HCT116 (cell line): Measurements from ENCODE around the gene FSIP1. TPM values are rescaled to one million over a fixed set of nuclear protein-coding genes. Genes with fewer than 3 reads are reported as not detected.

Experiments
- ATAC-seq: fragments of 200-7000 bp; cut with Tn5 transposase; 2 replicates; pipeline ENCODE4 v1.9.1; 2020; ENCODE audit warnings: mild to moderate bottlenecking, moderate library complexity
- BruUV-seq: library from RNA; stranded (reverse); fragments of 400-500 nt; replicated peaks from 2 replicates; lab custom pipeline; 2021; lab: Mats Ljungman, UMichigan
- CTCF ChIA-PET: fragments of 300-600 bp; sonication (Branson Sonifier 250); formaldehyde crosslinking; loops from one replicate; lab custom pipeline; 2021; ENCODE audit warnings: antibody characterized with exemption; lab: Charles Lee
- POLR2A ChIA-PET: fragments of 300-600, 350-600 bp; sonication (Branson Sonifier 250); formaldehyde crosslinking; loops from one replicate; lab custom pipeline; 2021; ENCODE audit warnings: antibody characterized with exemption; lab: Charles Lee
- RAD21 ChIA-PET, 2 experiments: fragments of 300-600 bp; sonication (Branson Sonifier 250); formaldehyde crosslinking; loops; one replicate each; lab custom pipeline; 2023; ENCODE audit warnings: low total read pairs in 2 of 2; ENCODE audit not compliant: uncharacterized antibody in 2 of 2, unreplicated experiment in 2 of 2, low non-redundant PET in 1 of 2; lab: Charles Lee
- DNase-seq: peaks from one replicate; pipeline ENCODE4 v3.0.0-alpha.2; 2010; ENCODE audit warnings: low read depth, low spot score
- H2AFZ ChIP-seq: fragments of 200-600 bp; shearing (Covaris generic), sonication (generic); 2 replicates; pipeline ENCODE4 v1.6.1; 2017; ENCODE audit warnings: low read depth, mixed run types, mixed read lengths, antibody characterized with exemption, low read length; ENCODE audit not compliant: poor library complexity, severe bottlenecking
- H3K27ac ChIP-seq: 2 replicates; pipeline ENCODE4 v1.5.1; 2012; ENCODE audit warnings: low read depth, low read length
- H3K27me3 ChIP-seq: fragments of 200-600 bp; sonication (generic); 2 replicates; pipeline ENCODE4 v1.6.1; 2016; ENCODE audit warnings: mixed run types, low read length, mixed read lengths; ENCODE audit not compliant: insufficient read depth
- H3K36me3 ChIP-seq, 2 experiments: fragments of 200-500 bp in 1 of 2; fragments of 200-600 bp in 1 of 2; sonication (Bioruptor generic) in 1 of 2; sonication (generic) in 1 of 2; 2 replicates each; pipeline versions ENCODE4 v1.5.1 to v1.6.1; 2014 to 2016; ENCODE audit warnings: low read length in 2 of 2, inconsistent platforms in 1 of 2, mixed read lengths in 1 of 2, mixed run types in 1 of 2; ENCODE audit not compliant: insufficient read depth in 2 of 2, control insufficient read depth in 1 of 2
- H3K4me1 ChIP-seq, 2 experiments: fragments of 200-600 bp in 1 of 2; sonication (generic) in 1 of 2; 2 replicates each; pipeline versions ENCODE4 v1.5.1 to v1.6.1; 2012 to 2017; ENCODE audit warnings: low read length in 2 of 2, inconsistent platforms in 1 of 2, mild to moderate bottlenecking in 1 of 2, mixed read lengths in 1 of 2, mixed run types in 1 of 2, moderate library complexity in 1 of 2; ENCODE audit not compliant: insufficient read depth in 2 of 2, control insufficient read depth in 1 of 2
- H3K4me2 ChIP-seq: fragments of 200-600 bp; sonication (generic); 2 replicates; pipeline ENCODE4 v1.6.1; 2017; ENCODE audit warnings: mixed run types, low read length, mixed read lengths
- H3K4me3 ChIP-seq, 2 experiments: fragments of 200-600 bp in 1 of 2; sonication (generic) in 1 of 2; replicated peaks in 1 of 2; 2 replicates each; pipeline ENCODE4 v1.5.1; 2011 to 2016; ENCODE audit warnings: low read length in 2 of 2, control low read depth in 1 of 2, low read depth in 1 of 2, mild to moderate bottlenecking in 1 of 2, mixed read lengths in 1 of 2, mixed run types in 1 of 2
- H3K79me2 ChIP-seq: fragments of 200-600 bp; sonication (generic); 2 replicates; pipeline ENCODE4 v1.6.1; 2017; ENCODE audit warnings: mild to moderate bottlenecking, mixed run types, low read length, moderate library complexity, mixed read lengths; ENCODE audit not compliant: insufficient read depth
- H3K9ac ChIP-seq: fragments of 200-600 bp; sonication (generic); 2 replicates; pipeline ENCODE4 v1.6.1; 2016; ENCODE audit warnings: low read length, mixed read lengths
- H3K9me2 ChIP-seq: fragments of 200-600 bp; sonication (generic), shearing (Covaris generic); 2 replicates; pipeline ENCODE4 v1.6.1; 2017; ENCODE audit warnings: mixed run types, mild to moderate bottlenecking, moderate library complexity; ENCODE audit not compliant: insufficient read depth
- H3K9me3 ChIP-seq, 2 experiments: fragments of 200-500 bp in 1 of 2; fragments of 200-600 bp in 1 of 2; sonication (Bioruptor generic) in 1 of 2; sonication (generic) in 1 of 2; 2 replicates each; pipeline ENCODE4 v1.6.1; 2014 to 2017; ENCODE audit warnings: low read length in 2 of 2, mixed read lengths in 2 of 2, inconsistent platforms in 1 of 2, low read depth in 1 of 2, mild to moderate bottlenecking in 1 of 2, mixed run types in 1 of 2, moderate library complexity in 1 of 2; ENCODE audit not compliant: control insufficient read depth in 1 of 2, insufficient read depth in 1 of 2
- H4K20me1 ChIP-seq: fragments of 200-600 bp; sonication (generic), shearing (Covaris generic); 2 replicates; pipeline ENCODE4 v1.6.1; 2017; ENCODE audit warnings: mixed run types, mild to moderate bottlenecking, moderate library complexity; ENCODE audit not compliant: insufficient read depth
- ELF1 ChIP-seq: IDR thresholded peaks from 2 replicates; pipeline ENCODE4 v1.6.1; 2012; ENCODE audit warnings: low read depth, borderline replicate concordance
- EZH2 ChIP-seq: fragments of 200-600 bp; sonication (generic); IDR thresholded peaks from 2 replicates; pipeline ENCODE4 v1.6.1; 2017; ENCODE audit warnings: antibody characterized with exemption, mixed run types
- MAX ChIP-seq: IDR thresholded peaks from 2 replicates; pipeline ENCODE4 v1.6.1; 2012
- POLR2A ChIP-seq: IDR thresholded peaks from 2 replicates; pipeline ENCODE4 v1.7.0; 2011; ENCODE audit warnings: borderline replicate concordance; ENCODE audit not compliant: insufficient read depth, insufficient read length; ENCODE audit errors: extremely low read depth
- POLR2AphosphoS5 ChIP-seq: IDR thresholded peaks from 2 replicates; pipeline ENCODE4 v1.6.1; 2011; ENCODE audit warnings: mild to moderate bottlenecking, low read depth, low read length, moderate library complexity
- SIN3A ChIP-seq: IDR thresholded peaks from 2 replicates; pipeline ENCODE4 v1.6.1; 2012; ENCODE audit warnings: low read depth
- SP1 ChIP-seq: IDR thresholded peaks from 2 replicates; pipeline ENCODE4 v1.6.1; 2012; ENCODE audit warnings: low read depth
- SRF ChIP-seq: IDR thresholded peaks from 2 replicates; pipeline ENCODE4 v1.6.1; 2012; ENCODE audit warnings: low read depth
- YY1 ChIP-seq: IDR thresholded peaks from 2 replicates; pipeline ENCODE4 v1.6.1; 2011; ENCODE audit warnings: low read length, low read depth, moderate library complexity, mild to moderate bottlenecking; ENCODE audit not compliant: insufficient replicate concordance; ENCODE audit errors: extremely low read depth
- ZFX ChIP-seq: fragments of 450-650 bp; IDR thresholded peaks from 2 replicates; pipeline ENCODE4 v1.6.1; 2017
- ZNF274 ChIP-seq: fragments of 200-500 bp; sonication (Bioruptor generic); IDR thresholded peaks from 2 replicates; pipeline ENCODE4 v1.6.1; 2014; ENCODE audit warnings: mild to moderate bottlenecking, low read depth, low read length, inconsistent platforms
- intact Hi-C: fragments of 100-400 bp; cut with micrococcal nuclease; formaldehyde crosslinking; loops from 2 replicates; pipeline ENCODE4 v1.10.0; 2022
- total RNA-seq: library from RNA; stranded (reverse); gene quantifications from one replicate; pipeline ENCODE4 v1.2.1, GENCODE V29; 2021; ENCODE audit not compliant: unreplicated experiment
- TF ChIP-seq, protein P1 (sequence below): IDR thresholded peaks from 2 replicates; pipeline ENCODE4 v1.6.1; 2012

Gene FSIP1
- total RNA-seq, 1 experiment from 2014 or later, result 0.42 TPM

GRCh38 chr15:39730552-39730951 is 52.1 kb downstream of the FSIP1 start:
- POLR2A ChIA-PET, result no interaction called here
- Histone ChIP-seq H3K79me2 (no peaks in the 10 kb centered on the region), H3K9me3 (no peaks in the 10 kb centered on the region), H2AFZ (no peak overlapping the region), H3K4me3 (no peak overlapping the region), H3K36me3 (no peaks in the 10 kb centered on the region), H3K27ac (no peak overlapping the region), H3K27me3 (no peaks in the 10 kb centered on the region), H3K9me2 (no peaks in the 10 kb centered on the region), H3K4me1 (no peaks in the 10 kb centered on the region), H3K4me2 (no peak overlapping the region), H4K20me1 (no peaks in the 10 kb centered on the region), H3K9ac (no peak overlapping the region)
- intact Hi-C loops, result no loop called here
- DNase-seq (no peak), ATAC-seq (no peak)
- RAD21 ChIA-PET, result no interaction called here
- BruUV-seq, result no TSS peak
- no peak for TF ChIP-seq SIN3A
- no peak for TF ChIP-seq ZFX
- no peak for TF ChIP-seq MAX
- no peak for TF ChIP-seq ELF1
- TF ChIP-seq POLR2AphosphoS5, result no peak
- no peak for TF ChIP-seq SP1
- TF ChIP-seq YY1, result no peak
- CTCF ChIA-PET, result no interaction called here

- no peak for DNase-seq
- CTCF ChIA-PET, result no interaction called here
Observed at GRCh38 chr15:39729500-39729899, 53.1 kb downstream of the FSIP1 start.

More at GRCh38 chr15:39729500-39729899, 53.1 kb downstream of the FSIP1 start:
- no peak overlapping the region for H3K27ac ChIP-seq
- no peak overlapping the region for H2AFZ ChIP-seq
- H3K4me2 ChIP-seq, result no peak overlapping the region
- no peak for ATAC-seq
- no peaks in the 10 kb centered on the region for H3K9me3 ChIP-seq
- intact Hi-C loops, result no loop called here
- H3K4me3 ChIP-seq, result no peak overlapping the region
- ChIA-PET POLR2A (no interaction called here), RAD21 (no interaction called here)
- no peak overlapping the region for H3K9ac ChIP-seq
- no peaks in the 10 kb centered on the region for H3K36me3 ChIP-seq
- BruUV-seq, result no TSS peak
- H3K79me2 ChIP-seq, result no peaks in the 10 kb centered on the region
- H3K27me3 ChIP-seq, result no peaks in the 10 kb centered on the region
- H3K4me1 ChIP-seq, result no peaks in the 10 kb centered on the region
- no peaks in the 10 kb centered on the region for H3K9me2 ChIP-seq
- H4K20me1 ChIP-seq, result no peaks in the 10 kb centered on the region
- no peak for TF ChIP-seq SRF
- TF ChIP-seq, protein P1, sequence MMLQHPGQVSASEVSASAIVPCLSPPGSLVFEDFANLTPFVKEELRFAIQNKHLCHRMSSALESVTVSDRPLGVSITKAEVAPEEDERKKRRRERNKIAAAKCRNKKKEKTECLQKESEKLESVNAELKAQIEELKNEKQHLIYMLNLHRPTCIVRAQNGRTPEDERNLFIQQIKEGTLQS, result no peak
- no peak for TF ChIP-seq POLR2A
- TF ChIP-seq MAX, result no peak
- no peak for TF ChIP-seq ZNF274
- TF ChIP-seq SIN3A, result no peak
- TF ChIP-seq SP1, result no peak
- TF ChIP-seq POLR2AphosphoS5, result no peak
- TF ChIP-seq EZH2, result no peak
- no peak for TF ChIP-seq ZFX
